Measurements from ENCODE around the gene PADI2.

The PADI2 gene

DNA sequence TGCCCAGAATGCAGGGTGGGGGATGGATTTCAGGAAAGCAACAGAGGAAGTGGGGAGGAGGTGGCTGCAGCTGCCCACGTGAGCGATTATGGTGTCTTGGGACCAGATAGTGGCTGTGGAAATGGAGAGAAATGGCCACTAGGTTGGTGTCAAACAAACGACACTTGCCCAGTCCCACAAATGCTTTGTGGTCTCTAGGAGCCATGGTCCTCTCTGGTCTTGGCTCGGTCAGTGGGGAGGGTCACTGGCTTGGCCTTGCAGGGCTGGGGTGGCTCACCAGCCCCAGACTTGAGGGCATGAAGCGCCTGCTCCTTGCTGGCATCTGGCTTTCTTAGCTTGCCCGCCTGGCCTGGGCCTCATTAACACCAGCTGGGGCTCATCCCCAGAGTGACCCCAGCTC is 7.2 kb downstream of the PADI2 start:
- DNase-seq = no peak

DNA sequence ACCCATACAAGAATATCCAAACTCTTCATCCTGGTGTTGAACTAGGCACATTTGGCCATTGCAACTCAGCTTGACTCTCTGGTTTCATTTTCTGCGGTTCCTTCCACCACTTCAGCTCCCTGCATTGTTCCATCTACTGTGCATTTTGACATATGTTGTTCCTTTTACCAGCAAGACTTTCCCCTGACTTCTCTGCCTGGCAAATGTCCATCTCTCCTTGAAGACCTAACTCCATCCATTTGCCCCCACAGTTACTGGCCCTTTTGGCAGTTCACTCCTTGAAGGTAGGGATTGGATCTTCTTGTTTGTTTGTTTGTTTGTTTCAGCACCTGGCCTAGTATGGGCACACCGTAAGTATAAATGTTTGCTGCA is 8.7 kb downstream of the PADI2 start:
- DNase-seq = no peak

DNA sequence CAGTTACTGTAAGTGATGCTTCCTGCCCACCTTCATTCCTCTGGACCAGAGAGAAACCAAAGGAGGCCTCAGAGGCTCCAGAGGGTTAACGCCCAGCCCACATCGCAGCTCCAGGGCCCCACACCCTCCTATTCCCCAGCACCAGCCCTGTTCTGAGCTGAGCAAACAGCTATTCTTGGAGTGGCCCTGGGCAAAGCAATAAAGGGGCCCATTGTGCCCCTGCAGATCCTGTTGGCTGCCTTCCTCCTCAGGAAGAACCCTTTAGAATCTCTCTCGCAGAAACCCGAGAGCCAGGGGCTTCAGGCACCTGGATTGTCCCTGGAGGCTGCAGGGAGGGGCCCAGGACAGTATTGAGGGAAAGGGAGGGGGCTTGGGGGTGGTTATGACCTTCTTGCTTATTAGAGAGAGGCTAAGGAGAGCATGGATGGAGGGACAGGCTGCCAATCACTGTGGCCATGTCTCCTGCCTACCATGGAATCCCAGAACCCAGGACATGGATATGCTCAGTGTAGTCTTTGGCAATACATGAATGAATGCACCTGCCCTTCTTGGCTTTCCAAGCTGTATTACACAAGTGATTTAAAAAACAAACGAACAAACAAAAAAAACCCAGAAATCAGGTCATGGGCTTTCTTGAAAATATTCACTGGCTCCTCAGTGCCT is 9.2 kb downstream of the PADI2 start:
- no peak for DNase-seq

DNA sequence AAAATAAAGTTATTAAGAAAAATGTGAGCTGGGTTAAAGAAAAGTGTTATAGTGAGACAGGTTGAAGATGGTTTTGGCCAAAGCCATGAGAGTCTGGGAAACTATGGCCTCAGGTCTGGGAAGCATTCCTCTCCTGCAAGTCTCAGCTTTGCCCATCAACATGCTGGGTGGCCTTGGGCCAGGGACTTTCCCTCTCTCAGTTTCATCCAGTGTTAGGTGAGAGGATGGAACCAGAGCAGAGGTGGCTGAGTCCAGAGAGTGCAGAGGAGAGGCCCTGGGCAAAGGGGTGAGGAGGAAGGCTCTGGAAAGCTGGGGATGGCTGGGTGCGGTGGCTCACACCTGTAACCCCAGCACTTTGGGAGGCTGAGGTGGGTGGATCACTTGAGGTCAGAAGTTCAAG is 10.5 kb downstream of the PADI2 start:
- DNase-seq = no peak

DNA sequence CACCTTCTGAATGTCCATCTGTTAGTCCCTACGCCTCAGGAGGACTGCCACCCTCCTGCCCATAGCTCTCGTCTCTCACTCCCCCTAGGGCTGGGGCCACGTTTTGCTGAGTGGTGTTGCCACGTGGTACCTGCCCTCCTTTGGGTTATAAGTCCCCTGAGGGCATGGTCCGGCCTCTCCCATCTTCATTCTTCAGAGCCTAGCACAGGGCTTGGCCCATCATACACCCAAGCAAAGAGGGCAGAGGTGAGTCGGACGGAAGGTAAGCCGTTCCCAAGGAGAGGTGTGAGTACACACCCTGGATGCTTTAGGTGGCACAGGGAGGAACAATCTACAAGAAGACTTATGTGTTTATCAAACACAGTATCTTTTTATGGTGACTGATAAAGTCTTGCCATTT is 10.9 kb downstream of the PADI2 start:
- DNase-seq = no peak

DNA sequence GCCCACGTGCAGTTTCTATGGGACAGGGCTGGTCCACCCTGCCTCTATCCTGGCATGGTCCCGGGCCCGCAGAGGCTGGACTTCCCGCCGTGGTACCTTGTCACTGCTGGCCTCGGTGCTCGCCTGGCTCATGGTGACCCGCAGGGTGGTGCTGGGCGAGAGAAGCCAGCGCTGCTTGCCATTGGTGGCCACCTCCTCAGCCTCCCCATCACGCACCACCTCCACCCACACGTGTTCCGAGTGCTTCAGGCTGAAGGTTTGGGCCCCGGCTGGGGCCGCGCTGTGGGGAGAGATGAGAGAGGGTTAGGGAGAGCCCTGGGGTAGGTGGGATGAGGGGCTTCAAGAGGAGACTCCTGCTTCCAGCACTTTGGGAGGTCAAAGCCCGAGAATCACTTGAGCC is 14.5 kb downstream of the PADI2 start:
- no peak for DNase-seq

DNA sequence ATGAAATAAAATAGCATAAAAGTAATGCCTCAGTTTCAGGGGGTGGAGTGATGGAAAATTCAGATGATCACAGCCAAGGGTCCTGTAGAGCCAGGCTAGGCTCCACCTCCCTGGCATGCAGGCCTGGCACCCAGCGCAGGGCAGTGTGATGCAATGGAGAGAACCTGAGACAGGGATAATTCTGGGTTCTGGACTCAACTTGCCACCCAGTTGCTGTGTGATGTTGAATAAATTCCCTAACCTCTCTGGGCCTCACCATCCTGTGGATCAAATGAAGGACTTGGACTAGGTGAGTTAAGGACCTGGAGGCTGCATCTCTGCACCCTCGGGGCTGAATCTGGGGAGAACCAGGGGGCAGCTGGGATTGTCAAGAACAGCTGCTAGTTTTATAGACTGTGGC is 17.0 kb downstream of the PADI2 start:
- DNase-seq = no peak

DNA sequence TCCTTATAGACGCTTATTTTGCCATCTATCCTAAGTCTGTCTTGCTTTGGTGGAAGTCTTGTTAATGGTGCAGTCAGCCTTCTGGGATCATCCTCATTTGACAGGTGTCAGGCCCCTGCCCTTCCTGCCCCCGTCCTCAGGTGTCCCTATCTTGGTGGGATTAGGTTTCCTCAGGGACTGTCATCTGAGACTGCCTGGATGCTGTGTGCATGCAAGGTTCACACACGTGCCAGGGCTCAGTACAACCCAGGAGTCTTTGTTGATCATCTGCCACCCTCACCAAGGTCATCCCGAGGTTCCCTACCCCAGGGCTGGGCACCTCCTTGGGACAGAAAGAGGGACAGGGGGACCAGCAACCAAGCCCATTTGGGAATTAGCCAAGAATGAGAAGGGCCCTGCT is 18.0 kb downstream of the PADI2 start:
- DNase-seq = no peak

DNA sequence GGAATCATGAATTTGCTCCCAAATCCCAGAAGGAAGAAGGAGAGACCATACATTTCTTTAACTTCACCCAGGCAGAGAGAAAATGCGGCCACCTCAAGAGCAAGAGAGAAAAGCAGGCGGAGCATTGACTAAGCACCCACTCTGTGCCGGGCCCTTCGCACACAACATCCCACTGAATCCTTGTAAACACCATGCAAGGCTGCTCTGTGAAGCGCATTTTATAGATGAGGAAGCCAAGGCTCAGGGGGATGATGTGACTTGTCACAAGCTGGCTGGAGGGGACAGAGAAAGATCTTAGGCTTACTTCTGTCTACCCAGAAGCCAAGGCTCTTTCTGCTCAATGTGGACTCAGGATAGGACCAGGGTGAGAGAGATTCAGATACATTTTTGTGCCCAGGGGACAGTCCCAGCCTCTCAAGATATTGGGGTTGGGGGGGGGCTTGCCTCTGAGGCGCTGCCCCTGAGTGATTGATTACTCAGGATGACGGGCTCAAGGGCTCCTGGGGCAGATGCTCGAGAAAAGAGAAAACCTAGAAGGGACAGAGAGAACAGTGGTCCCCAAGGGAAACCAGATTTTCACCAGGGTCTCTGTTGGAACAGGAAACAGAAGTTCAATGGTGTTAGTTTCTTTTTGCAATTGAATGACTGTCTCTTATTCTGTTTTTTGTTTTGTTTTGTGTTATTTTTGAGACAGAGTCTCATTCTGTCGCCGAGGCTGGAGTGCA is 19.5 kb downstream of the PADI2 start:
- DNase-seq = no peak

DNA sequence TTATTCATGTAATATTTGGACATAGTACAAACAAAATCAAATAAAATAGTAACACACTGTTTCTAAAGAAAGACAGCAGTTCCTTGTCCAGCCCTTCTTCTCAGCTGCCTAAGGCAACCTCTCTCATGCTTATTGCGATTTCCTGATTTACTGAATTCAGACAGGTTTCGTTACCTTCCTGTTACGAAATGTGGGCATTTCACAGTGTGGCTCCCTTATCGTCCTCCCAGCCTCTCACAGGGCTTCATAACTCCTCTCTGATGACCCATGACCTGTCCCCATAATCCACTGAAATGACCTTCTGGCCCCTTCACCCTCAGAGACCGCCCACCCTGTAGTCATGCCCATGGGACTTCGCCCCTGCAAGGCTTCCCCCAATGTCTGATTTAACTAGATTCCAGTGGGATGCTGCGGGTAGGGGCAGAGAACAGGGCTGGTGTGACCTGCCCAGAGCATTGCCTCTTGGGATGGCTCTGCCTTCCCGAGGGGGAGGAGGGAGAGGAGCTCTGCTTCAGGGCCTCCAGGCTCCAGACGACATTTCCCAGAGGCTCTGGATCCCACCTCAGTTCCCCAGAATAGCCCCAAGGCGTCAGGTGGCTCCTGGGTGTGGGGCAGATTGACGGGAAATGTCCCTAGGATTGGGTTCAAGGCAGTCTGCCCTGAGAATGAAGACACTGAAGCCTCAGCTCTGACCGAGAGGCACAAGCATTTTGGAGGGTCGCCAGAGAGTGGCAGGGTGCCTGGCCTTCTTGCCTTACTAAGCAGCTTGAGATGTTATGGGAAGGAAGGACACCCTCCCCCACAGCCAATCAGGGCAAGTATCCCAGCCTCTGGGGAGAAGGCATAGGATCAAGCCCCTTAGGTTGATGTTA is 20.6 kb downstream of the PADI2 start:
- no peak for DNase-seq

DNA sequence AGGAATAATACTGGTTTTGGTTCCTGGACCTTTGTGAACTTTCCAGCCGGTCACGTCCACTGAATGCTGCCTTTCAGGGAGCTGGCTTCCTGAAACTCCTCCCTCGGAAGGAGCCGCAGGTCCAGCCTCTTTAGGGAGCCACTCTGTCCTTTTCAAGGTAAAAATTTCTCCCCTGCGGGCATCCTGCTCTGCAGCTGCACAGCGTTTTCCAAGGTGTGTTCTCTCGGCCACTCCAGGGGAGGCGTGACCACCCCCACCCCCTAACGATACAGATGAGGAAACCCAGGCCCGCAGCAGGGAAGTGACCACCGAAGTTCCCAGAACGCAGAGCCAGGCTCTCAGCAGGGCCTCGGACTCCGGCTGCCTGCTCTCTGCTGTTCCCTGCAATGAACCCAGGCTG is 21.5 kb downstream of the PADI2 start:
- DNase-seq = no peak

DNA sequence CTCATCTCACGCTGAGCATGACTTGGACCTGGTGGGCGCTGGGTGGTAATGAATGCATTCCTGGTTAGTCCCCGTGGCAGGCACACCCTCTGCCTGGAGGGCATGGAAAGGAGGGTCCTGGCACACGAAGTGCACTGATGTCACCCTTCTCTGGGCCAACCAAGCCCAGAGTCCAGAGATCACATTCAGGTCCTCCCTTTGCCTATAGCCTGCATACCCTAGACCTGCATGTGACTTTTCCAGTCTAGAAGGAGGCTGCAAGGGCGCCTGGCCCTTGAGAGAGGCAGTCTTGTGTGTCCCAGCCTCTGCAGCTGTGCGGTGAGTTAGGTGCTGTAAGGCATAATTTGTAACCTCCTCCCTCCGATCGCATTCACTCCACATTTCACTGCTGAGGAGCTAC is 22.1 kb downstream of the PADI2 start:
- DNase-seq = no peak

DNA sequence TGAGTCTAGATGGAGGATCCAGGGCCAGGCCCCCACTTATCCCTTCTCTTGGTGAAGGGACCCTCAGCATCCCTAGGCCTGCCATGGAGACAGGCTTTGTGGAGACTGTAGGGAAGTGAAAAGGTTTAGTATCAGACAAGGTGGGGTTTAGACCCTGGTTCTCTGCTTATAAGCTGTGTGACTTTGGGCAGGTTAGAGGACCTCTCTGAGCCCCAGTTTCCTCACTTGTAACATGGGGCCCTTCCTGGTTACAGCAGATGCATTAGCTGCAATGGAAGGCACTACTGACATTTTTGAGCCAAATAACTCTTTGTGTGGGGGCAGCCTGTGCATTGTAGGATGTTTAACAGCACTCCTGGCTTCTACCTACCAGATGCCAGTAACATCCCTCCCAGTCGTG is 22.7 kb downstream of the PADI2 start:
- DNase-seq = no peak

DNA sequence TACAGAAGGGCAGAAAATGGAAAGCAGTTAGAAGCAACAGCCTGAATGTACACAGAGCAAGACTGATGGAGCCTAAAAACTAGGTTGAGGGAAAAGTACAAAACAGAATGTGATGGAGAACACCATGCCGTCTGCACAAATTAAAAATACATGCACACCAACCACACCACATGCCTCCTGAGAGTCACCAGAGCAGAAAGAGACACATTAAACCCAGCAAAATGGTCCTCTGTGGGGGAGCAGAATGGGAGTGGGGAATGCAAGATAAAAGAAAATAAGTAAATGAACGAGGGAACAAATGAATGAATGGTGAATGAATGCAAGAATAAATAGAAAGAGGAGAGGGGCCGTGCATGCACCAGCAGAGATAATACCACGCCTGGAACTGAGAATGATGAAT is 24.1 kb downstream of the PADI2 start:
- DNase-seq = no peak

DNA sequence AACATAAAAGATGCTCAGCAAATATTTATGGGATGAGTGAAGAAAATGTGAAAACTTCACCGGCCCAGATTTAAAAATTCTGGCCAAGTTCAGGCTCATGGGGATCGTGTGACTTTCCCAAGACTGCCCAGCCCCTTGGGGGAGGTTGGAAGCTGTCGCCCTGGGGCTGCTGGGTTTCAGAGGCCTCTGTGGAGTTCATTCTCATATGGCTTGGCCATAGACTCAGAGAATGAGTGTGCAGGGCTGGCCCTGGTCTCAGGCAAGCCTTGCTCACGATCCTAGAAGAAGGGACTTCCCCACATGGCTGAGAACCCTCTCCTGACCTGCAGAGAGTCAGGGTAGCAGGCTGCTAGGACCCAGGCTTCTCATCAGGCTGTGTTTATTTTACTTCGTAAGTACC is 24.6 kb downstream of the PADI2 start:
- DNase-seq = no peak

DNA sequence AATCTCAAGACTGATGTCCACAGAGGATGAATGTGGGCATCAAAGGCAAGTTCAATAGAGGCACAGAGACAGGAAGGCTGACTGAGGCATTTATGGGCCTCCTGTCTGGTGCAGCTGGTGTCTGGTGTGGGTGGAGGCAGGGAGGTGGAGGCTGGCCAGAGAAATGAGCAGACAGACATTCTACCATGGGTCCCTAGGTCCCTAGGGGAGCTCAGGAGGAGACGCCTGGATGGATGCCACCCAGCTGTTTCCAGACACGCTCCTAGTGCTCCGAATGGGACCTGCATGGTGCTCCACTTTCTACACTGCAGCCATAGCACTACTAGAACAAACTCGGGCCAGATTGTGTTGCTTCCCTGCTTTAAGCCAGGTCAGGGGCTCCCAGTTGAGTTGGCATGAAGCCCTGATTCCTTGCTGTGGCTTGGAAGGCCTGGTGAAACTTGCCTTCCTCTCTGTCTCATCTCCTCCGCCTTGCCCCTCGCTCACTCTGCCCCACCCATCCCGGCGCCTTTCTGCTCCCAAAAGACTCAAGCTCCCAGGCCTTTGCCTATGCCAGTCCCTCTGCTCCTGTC is 25.3 kb downstream of the PADI2 start:
- no peak for DNase-seq

DNA sequence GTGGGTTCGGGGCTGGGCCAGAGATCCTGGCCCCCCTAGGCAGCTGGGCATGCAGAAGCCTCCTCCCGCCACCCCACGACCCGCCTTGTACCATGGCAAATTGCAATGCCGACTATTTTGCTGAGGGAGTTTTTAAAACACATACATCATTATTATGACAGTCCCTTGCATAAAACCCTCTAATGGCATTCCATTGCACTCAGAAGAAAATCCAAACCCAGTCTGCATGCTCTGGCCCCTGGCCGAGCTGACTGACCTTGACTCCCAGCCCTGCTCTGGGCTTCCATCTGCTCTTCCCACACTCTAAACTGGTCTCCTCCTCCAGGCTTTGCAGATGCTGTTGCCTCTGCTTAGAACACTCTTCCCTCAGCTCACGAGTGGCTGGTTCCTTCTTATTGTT is 28.0 kb downstream of the PADI2 start:
- no peak for DNase-seq

DNA sequence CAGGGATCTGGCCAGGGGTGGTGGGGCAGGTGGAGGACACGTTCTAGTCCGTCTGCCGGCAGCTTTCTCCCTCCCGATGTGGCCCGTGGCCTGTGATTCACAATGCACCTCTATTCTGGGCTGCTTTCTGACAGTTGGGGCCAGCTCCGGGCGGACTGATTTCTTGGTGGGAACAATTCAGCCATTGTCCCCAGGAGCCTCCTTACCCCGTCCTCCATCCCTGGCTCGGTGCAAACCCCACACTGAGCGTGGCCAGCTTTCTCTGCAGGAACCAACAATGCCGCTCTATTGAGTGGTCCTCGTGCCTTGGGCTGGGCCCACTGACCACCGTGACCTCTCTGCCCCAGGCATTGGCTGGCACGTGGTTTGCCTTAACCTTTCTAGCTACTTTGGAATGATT is 29.7 kb downstream of the PADI2 start:
- DNase-seq = no peak

DNA sequence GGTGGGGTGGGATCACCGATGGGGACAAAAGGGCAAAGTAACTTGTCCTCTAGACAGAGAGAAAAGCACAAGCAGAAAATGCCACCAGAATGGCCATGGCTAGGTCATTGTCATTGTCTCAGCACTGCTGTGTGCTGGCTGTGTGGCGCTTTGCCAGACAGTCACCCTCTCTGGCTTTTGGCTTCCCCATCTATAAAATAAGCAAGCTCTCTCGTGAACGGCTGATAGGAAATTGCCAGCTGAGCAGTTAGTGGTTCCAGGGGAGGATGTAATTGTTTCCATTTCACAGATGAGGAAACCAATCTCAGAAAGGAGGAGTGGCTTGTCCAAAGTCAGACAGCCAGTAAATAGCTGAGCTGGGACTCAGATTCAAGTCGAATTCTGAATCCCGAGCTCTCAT is 32.5 kb downstream of the PADI2 start:
- no peak for DNase-seq

DNA sequence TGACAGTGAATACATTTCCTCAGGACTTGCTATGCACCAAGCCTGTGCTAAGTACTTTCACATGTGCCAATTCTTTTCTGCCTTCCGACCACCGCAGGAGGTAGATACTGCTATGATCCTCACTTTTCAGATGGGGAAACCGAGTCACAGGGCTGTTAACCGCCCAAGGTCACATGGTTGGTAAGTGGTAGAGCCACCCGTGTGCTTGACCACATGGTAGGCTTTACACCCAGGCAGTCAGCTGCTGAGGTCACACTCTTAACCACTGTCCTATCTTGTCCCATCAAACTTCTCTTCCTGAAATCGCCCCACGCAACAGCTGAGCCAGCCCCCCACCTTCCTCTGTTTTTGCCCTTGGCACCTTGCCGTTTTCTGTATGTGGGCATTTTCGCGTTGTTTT is 34.5 kb downstream of the PADI2 start:
- no peak for DNase-seq

DNA sequence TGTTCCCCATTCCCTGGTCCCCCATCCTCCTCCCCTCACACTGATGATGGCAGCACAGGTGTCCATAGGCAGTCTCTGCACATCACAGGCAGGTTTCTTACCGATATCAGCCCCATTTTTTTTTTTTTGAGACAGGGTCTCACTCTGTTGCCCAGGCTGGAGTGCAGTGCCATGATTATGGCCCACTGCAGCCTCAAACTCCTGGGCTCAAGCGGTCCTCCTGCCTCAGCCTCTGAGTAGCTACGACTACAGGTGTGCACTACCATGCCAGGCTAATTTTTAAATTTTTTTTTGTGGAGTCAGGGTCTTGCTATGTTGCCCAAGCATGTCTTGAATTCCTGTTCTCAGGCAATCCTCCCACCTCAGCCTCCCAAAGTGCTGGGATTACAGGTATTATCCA is 36.5 kb downstream of the PADI2 start:
- DNase-seq = no peak

DNA sequence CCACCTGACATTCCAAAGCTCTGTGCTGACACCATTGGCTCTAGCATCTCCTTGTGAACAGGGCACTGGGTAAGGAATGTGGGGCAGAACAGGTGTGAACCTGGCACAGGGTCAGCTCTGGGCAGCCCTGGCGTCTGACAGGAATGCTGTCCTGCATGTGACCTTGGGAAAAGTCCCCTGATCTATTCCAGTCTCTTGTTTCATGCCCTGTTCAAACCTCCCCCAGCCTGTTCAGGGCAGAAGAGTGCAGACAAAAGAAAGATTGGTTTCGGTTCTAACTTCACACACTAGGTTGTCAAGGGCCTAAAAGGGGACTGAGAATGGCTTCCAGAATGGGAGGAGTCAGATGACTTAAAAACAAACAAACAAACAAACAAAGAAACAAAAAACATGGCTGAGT is 37.8 kb downstream of the PADI2 start:
- DNase-seq = no peak

DNA sequence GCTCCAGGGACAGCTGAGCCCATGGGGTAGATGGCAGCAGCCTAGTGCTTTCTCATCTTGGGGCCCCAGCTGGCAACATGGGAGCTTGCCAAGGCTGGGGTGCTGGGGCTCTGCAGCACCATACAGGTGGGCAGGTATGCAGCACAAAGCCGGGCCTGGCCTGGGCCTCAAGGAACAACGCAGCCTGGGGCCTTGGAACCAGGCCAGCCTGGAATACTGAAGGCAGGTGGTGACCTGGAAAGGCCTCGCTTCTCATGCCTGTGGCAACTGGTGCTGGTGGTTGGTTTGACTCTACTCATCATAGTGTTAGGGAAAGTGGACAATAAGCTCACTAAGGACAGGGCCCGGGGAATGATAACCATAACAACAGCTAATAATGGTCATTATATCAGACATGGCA is 38.4 kb downstream of the PADI2 start:
- no peak for DNase-seq
